ENCODE data around the gene CTU2.
"Not testable (repeated sequence)": the region's sequence is repeated elsewhere in the genome, so short reads cannot be mapped to it uniquely, and the experiment has no call there.

The CTU2 gene

DNA sequence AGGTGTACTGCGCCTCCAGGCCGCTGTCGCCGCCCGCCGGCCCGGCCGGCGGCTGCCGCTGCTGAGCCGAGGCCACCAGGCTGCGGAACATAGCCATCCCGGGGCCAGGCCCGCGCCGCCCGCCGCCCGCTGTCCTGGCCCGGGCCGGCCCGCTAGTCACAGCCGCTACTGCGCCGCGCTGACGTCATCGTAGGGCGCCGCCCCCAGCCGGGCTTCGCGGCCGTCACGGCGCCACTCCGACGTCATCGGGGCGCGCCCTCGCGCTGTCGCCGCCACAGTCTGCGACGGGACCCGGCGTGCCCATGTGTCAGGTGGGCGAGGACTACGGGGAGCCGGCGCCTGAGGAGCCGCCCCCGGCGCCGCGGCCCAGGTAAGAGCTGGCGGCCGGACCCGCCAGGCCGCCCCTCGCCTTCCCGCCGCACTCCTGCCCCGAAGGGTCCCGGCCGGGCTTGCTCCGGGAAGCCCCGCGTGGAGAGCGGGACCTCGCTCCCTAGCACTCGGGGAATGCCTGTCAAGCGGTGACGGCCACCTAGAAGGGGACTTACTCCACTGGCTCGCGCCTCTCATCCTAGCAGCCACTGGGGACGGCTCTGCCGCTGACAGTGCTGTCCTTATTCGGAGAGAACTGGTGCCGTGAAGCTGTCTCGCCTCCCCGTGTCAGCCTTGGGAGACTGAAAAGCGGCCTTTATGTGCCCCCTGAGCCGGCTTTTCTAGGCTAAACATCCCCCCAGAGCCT lies at the start of gene CTU2, which contains the start of gene RNF166:
TSS of gene CTU2 (plus strand) at position 275 of the 736 bp plus-strand sequence. CDS start at position 303, 28 bp downstream.
TSS of gene RNF166 (minus strand) at position 180 of the 736 bp plus-strand sequence. CDS start at position 97, 83 bp downstream.
- DNase-seq, result no peak

DNA sequence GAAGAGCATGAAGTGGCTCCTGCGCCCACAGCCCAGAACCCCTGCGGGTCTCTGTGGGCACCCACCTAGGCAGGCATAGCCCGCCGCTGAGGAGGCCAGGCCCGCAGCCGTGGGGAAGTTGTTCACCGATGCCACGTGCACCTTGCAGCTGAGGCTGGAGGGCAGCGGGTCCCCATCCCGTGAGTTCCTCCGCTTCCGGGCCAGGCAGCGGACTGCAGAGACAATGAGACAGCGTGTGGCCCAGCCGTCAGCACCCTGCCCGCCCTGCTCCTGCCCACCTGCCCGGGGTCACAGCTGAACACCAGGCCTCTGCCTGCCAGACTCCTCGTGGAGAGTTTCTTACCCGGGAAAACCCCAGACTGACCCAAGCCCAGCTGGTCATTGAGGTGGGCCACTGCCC lies 48.9 kb upstream of the CTU2 start:
- DNase-seq, result no peak

DNA sequence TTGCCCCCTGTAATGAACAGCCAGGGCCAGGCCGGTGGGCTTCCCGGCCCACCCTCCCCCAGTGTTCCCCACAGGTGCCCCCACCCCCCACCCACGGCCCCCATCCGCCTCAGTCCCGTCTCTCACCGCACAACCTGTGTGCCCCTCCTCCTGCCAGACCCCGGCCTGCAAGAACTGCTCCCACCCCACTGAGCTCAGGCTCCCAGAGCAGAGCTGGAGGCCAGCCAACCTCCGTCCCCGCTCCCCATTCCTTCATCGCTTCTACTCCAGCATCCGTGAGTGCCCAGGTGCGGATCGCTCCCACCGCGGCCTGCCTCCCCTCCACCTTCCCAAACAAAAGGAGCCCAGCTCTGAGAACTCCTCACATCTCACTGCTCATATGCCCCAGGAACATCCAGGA lies 47.6 kb upstream of the CTU2 start:
- no peak for DNase-seq

DNA sequence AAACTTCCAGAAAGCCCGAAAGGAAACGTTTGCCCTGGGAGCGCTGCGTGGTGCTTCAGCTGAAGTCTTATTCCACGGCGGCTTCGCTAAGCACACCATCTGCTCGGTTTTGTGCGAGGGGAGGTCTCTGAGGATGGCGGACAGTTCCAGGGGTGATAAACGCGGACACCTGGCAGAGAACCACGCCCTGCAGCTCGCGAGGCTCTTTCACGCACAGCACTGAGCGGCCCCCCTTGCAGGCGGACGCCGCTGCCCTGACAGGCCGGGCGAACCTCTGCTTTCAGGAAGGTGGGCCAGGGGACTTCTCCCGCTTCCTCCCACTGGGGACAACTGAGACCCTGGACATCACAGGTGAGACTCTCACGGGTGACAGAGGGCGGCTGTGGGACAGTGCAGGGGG lies 47.1 kb upstream of the CTU2 start:
- DNase-seq, result no peak

- DNase-seq, result no peak
Measured at GRCh38 chr16:88661468-88661867, 44.8 kb upstream of the CTU2 start.

DNA sequence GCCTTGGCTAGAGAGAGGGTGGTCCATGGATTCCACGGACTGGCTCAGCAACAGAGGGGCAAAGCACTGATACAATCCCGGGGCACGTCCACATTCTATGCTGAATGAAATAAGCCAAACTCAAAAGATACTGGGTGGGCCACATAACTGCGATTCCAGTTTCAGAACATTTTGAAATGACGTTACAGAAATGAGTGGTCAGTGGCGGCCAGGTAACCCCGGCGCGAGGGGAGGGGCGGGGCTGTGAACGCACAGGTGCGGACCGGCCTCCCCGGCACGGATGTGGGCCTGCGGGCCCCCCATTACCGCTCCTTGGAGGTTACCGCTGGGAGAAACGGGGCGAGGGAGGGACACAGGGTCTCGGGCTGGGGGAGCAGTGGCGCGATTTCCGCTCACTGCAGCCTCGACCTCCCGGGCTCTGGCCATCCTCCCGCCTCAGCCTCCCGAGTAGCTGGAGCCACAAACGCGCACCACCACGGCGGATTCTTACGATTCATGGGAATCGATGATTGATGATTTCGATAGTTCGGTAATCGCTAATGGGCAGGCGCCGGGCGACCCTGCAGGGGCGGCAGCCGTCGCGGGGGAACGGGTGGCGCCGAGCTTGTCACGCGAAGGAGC lies 44.0 kb upstream of the CTU2 start:
- no peak for DNase-seq

DNA sequence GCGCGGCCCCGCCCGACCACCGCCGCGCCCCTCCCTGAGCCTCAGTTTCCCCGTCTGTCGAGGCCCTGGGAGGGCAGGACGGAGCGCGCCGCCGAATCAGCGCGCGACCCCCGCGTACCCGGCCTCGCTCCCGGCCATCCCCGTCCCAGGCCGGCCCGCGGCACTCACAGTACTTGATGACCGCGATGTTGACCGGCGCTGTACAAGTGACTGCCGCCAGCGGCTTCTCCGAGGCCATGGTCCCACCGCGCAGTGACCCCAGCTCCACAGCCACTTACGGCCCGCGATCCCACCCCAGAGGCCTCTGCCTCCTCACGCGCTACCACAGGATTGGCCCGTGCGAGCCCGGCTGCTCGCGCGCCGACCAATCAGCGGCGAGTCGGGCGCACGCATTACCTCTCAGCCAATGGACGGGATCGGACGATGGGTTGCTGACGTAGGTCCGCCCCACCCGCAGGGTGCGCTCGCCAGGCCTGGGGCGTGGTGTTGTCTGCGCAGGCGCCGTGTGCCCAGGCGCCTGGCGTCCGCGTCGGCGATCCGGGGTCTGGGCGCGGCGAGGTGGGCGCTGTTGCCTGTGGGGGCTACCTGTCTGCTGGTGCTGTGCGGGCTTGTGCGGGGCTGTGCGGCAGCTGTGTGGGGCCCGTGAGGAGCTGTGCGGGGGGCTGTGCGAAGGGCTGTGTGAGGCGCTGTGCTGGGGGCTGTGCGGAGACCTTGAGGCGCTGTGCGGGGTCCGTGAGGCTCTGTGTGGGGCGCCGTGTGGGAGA lies 43.3 kb upstream of the CTU2 start, which contains the start of gene MVD:
TSS of gene MVD (minus strand) at position 249 of the 764 bp plus-strand sequence. CDS start at position 238, 11 bp downstream.
- DNase-seq, result peak; percentile 72

GRCh38 chr16:88665148-88665547 lies 41.2 kb upstream of the CTU2 start:
- no peak for DNase-seq

- no peak for DNase-seq
Measured at GRCh38 chr16:88665570-88665969, 40.7 kb upstream of the CTU2 start.

GRCh38 chr16:88667461-88667860 lies 38.8 kb upstream of the CTU2 start:
- DNase-seq, result no peak

DNA sequence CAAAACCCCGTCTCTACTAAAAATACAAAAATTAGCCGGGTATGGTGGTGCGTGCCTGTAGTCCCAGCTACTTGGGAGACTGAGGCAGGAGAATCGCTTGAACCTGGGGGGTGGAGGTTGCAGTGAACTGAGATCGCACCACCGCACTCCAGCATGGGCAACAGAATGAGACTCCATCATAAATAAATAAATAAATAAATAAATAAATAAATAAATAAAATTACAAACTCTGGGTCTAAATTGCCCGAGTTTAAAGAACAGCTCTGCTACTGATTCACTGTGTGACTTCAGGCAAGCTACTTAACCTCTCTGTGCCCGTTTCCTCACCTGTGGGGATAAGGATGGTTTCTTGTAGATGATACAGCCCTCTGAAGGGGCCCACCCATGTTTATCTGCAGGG lies 36.8 kb upstream of the CTU2 start:
- not testable (repeated sequence) for DNase-seq

GRCh38 chr16:88669980-88670379 lies 36.3 kb upstream of the CTU2 start:
- no peak for DNase-seq

GRCh38 chr16:88671806-88672205 lies 34.5 kb upstream of the CTU2 start:
- no peak for DNase-seq

DNA sequence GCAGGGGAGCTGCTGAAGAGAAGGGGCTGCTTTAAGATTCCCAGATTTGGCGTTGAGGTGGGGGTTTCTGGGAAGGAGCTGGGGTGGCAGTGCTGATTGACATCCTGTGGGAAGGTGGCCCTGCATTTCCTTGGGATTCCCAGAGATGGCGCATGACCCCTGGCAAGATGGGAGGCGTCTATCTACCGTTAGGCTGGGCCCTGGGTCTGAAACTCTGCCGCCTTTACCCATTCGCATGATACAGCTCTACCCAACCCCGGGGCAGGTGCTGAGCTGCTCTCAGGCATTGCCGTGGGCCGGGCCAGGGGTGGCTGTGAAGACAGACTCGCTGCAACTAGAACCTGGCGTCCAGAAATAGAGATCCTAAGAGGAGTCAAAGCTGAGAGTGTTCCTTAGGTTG lies 33.5 kb upstream of the CTU2 start:
- DNase-seq, result no peak

DNA sequence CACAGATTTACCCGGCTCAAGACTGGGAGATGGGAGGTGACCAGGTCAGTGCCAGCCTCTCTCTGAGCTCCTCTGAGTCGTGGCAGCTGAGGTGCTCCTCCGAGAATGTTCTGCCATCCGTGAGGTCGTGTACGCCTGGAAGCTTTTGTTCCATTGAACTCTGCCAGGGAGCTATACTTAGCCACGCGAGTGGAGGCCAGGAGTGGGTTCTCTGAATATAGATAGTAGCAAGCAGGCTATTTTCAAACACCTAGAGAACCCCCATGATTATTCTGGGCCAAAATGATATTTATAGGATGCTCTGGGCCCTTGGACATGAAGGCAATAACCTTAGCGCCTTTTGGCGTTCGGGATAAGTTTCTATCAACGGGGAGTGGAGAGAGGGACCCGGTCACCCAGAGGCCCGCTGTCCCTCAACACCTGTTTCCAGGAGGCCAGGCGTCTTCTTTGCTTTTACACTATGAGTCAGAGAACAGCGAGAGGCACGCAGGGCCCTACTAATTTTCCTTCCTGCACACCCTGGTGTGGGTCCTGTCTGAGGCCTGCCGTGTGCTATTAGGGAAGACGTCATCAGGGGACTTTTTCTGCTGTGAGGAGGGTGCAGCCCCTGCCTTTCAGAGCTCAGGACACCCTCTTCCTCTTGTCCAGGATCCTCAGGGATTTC lies 32.5 kb upstream of the CTU2 start:
- DNase-seq, result no peak

DNA sequence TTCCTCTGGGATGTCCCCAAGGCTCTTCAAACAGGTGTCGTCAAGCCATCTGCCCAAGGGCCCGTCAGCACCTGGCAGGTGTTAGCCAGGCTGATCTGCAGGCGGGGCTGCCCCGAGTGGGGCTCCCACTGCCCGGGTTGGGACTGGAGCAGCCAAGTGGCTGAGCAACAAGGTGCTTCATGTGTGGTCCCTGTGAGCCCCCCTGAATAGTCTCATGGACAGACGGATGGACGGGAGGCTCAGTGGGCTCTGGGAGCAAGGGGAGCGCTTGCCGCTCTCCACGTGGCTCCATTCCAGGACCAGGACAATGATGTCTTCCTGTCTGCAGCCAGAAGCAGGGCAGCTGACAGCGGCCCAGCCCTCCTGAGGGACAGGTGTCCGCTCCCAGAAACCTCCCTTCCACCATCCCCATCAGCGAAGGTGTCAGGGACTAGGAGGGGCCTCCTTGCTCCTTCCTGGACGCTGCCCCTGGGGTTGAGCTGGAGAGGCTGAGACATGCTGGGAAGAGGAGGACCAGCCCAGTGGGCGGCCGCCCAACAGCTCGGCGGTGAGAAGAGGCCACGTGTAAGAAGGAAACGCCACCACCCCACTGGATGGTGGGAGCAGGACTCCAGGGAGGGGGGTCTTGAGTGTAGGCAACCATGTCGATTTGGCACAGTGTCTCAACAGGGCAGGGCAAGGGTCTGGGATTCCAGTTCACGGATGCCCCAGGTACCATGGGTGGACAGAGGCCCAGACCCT lies 29.6 kb upstream of the CTU2 start:
- DNase-seq, result no peak

- no peak for DNase-seq
Measured at GRCh38 chr16:88677721-88678120, 28.6 kb upstream of the CTU2 start.

GRCh38 chr16:88678224-88678979 lies 27.9 kb upstream of the CTU2 start:
- DNase-seq, result no peak

GRCh38 chr16:88680554-88681083 lies 25.7 kb upstream of the CTU2 start:
- no peak for DNase-seq

GRCh38 chr16:88681084-88681680 lies 25.1 kb upstream of the CTU2 start:
- no peak for DNase-seq

All from NCI-H1417 treated with DMSO at 0.1 percent for 48 hours (cell line).